HCT116 (cell line): Measurements from ENCODE around the gene MEG3. TPM values are rescaled to one million over a fixed set of nuclear protein-coding genes. Genes with fewer than 3 reads are reported as not detected.

Source experiments
- ATAC-seq: fragments of 200-7000 bp; cut with Tn5 transposase; 2 replicates; pipeline ENCODE4 v1.9.1; 2020; ENCODE audit warnings: mild to moderate bottlenecking, moderate library complexity
- BruUV-seq: library from RNA; stranded (reverse); fragments of 400-500 nt; replicated peaks from 2 replicates; lab custom pipeline; 2021; lab: Mats Ljungman, UMichigan
- CTCF ChIA-PET: fragments of 300-600 bp; sonication (Branson Sonifier 250); formaldehyde crosslinking; loops from one replicate; lab custom pipeline; 2021; ENCODE audit warnings: antibody characterized with exemption; lab: Charles Lee
- POLR2A ChIA-PET: fragments of 300-600, 350-600 bp; sonication (Branson Sonifier 250); formaldehyde crosslinking; loops from one replicate; lab custom pipeline; 2021; ENCODE audit warnings: antibody characterized with exemption; lab: Charles Lee
- RAD21 ChIA-PET, 2 experiments: fragments of 300-600 bp; sonication (Branson Sonifier 250); formaldehyde crosslinking; loops; one replicate each; lab custom pipeline; 2023; ENCODE audit warnings: low total read pairs in 2 of 2; ENCODE audit not compliant: uncharacterized antibody in 2 of 2, unreplicated experiment in 2 of 2, low non-redundant PET in 1 of 2; lab: Charles Lee
- DNase-seq: peaks from one replicate; pipeline ENCODE4 v3.0.0-alpha.2; 2010; ENCODE audit warnings: low read depth, low spot score
- H2AFZ ChIP-seq: fragments of 200-600 bp; shearing (Covaris generic), sonication (generic); 2 replicates; pipeline ENCODE4 v1.6.1; 2017; ENCODE audit warnings: low read depth, mixed run types, mixed read lengths, antibody characterized with exemption, low read length; ENCODE audit not compliant: poor library complexity, severe bottlenecking
- H3K27ac ChIP-seq: 2 replicates; pipeline ENCODE4 v1.5.1; 2012; ENCODE audit warnings: low read depth, low read length
- H3K27me3 ChIP-seq: fragments of 200-600 bp; sonication (generic); 2 replicates; pipeline ENCODE4 v1.6.1; 2016; ENCODE audit warnings: mixed run types, low read length, mixed read lengths; ENCODE audit not compliant: insufficient read depth
- H3K36me3 ChIP-seq, 2 experiments: fragments of 200-500 bp in 1 of 2; fragments of 200-600 bp in 1 of 2; sonication (Bioruptor generic) in 1 of 2; sonication (generic) in 1 of 2; 2 replicates each; pipeline versions ENCODE4 v1.5.1 to v1.6.1; 2014 to 2016; ENCODE audit warnings: low read length in 2 of 2, inconsistent platforms in 1 of 2, mixed read lengths in 1 of 2, mixed run types in 1 of 2; ENCODE audit not compliant: insufficient read depth in 2 of 2, control insufficient read depth in 1 of 2
- H3K4me1 ChIP-seq, 2 experiments: fragments of 200-600 bp in 1 of 2; sonication (generic) in 1 of 2; 2 replicates each; pipeline versions ENCODE4 v1.5.1 to v1.6.1; 2012 to 2017; ENCODE audit warnings: low read length in 2 of 2, inconsistent platforms in 1 of 2, mild to moderate bottlenecking in 1 of 2, mixed read lengths in 1 of 2, mixed run types in 1 of 2, moderate library complexity in 1 of 2; ENCODE audit not compliant: insufficient read depth in 2 of 2, control insufficient read depth in 1 of 2
- H3K4me2 ChIP-seq: fragments of 200-600 bp; sonication (generic); 2 replicates; pipeline ENCODE4 v1.6.1; 2017; ENCODE audit warnings: mixed run types, low read length, mixed read lengths
- H3K4me3 ChIP-seq, 2 experiments: fragments of 200-600 bp in 1 of 2; sonication (generic) in 1 of 2; replicated peaks in 1 of 2; 2 replicates each; pipeline ENCODE4 v1.5.1; 2011 to 2016; ENCODE audit warnings: low read length in 2 of 2, control low read depth in 1 of 2, low read depth in 1 of 2, mild to moderate bottlenecking in 1 of 2, mixed read lengths in 1 of 2, mixed run types in 1 of 2
- H3K79me2 ChIP-seq: fragments of 200-600 bp; sonication (generic); 2 replicates; pipeline ENCODE4 v1.6.1; 2017; ENCODE audit warnings: mild to moderate bottlenecking, mixed run types, low read length, moderate library complexity, mixed read lengths; ENCODE audit not compliant: insufficient read depth
- H3K9ac ChIP-seq: fragments of 200-600 bp; sonication (generic); 2 replicates; pipeline ENCODE4 v1.6.1; 2016; ENCODE audit warnings: low read length, mixed read lengths
- H3K9me2 ChIP-seq: fragments of 200-600 bp; sonication (generic), shearing (Covaris generic); 2 replicates; pipeline ENCODE4 v1.6.1; 2017; ENCODE audit warnings: mixed run types, mild to moderate bottlenecking, moderate library complexity; ENCODE audit not compliant: insufficient read depth
- H3K9me3 ChIP-seq, 2 experiments: fragments of 200-500 bp in 1 of 2; fragments of 200-600 bp in 1 of 2; sonication (Bioruptor generic) in 1 of 2; sonication (generic) in 1 of 2; 2 replicates each; pipeline ENCODE4 v1.6.1; 2014 to 2017; ENCODE audit warnings: low read length in 2 of 2, mixed read lengths in 2 of 2, inconsistent platforms in 1 of 2, low read depth in 1 of 2, mild to moderate bottlenecking in 1 of 2, mixed run types in 1 of 2, moderate library complexity in 1 of 2; ENCODE audit not compliant: control insufficient read depth in 1 of 2, insufficient read depth in 1 of 2
- H4K20me1 ChIP-seq: fragments of 200-600 bp; sonication (generic), shearing (Covaris generic); 2 replicates; pipeline ENCODE4 v1.6.1; 2017; ENCODE audit warnings: mixed run types, mild to moderate bottlenecking, moderate library complexity; ENCODE audit not compliant: insufficient read depth
- ATF3 ChIP-seq: IDR thresholded peaks from 2 replicates; pipeline ENCODE4 v1.6.1; 2012
- CBX3 ChIP-seq: IDR thresholded peaks from 2 replicates; pipeline ENCODE4 v1.6.1; 2012; ENCODE audit warnings: low read depth
- CTCF ChIP-seq, 3 experiments: fragments of 200-600 bp in 1 of 3; sonication (generic) in 1 of 3; IDR thresholded peaks in 2 of 3; conservative IDR thresholded peaks in 1 of 3; 2 replicates each; pipeline ENCODE4 v1.5.1; 2012 to 2017; ENCODE audit warnings: low read depth in 2 of 3, low read length in 2 of 3, antibody characterized with exemption in 1 of 3, borderline replicate concordance in 1 of 3, control low read depth in 1 of 3, mild to moderate bottlenecking in 1 of 3, mixed read lengths in 1 of 3, mixed run types in 1 of 3, moderate library complexity in 1 of 3; ENCODE audit not compliant: insufficient read depth in 1 of 3
- EGR1 ChIP-seq: IDR thresholded peaks from 2 replicates; pipeline ENCODE4 v1.6.1; 2012; ENCODE audit warnings: low read depth
- ELF1 ChIP-seq: IDR thresholded peaks from 2 replicates; pipeline ENCODE4 v1.6.1; 2012; ENCODE audit warnings: low read depth, borderline replicate concordance
- EZH2 ChIP-seq: fragments of 200-600 bp; sonication (generic); IDR thresholded peaks from 2 replicates; pipeline ENCODE4 v1.6.1; 2017; ENCODE audit warnings: antibody characterized with exemption, mixed run types
- EZH2phosphoT487 ChIP-seq: fragments of 200-600 bp; IDR thresholded peaks from 2 replicates; pipeline ENCODE4 v1.6.1; 2018; ENCODE audit warnings: antibody characterized with exemption, borderline replicate concordance
- POLR2A ChIP-seq: IDR thresholded peaks from 2 replicates; pipeline ENCODE4 v1.7.0; 2011; ENCODE audit warnings: borderline replicate concordance; ENCODE audit not compliant: insufficient read depth, insufficient read length; ENCODE audit errors: extremely low read depth
- POLR2AphosphoS5 ChIP-seq: IDR thresholded peaks from 2 replicates; pipeline ENCODE4 v1.6.1; 2011; ENCODE audit warnings: mild to moderate bottlenecking, low read depth, low read length, moderate library complexity
- SIN3A ChIP-seq: IDR thresholded peaks from 2 replicates; pipeline ENCODE4 v1.6.1; 2012; ENCODE audit warnings: low read depth
- SP1 ChIP-seq: IDR thresholded peaks from 2 replicates; pipeline ENCODE4 v1.6.1; 2012; ENCODE audit warnings: low read depth
- SRF ChIP-seq: IDR thresholded peaks from 2 replicates; pipeline ENCODE4 v1.6.1; 2012; ENCODE audit warnings: low read depth
- TCF7L2 ChIP-seq: IDR thresholded peaks from 2 replicates; pipeline ENCODE4 v1.7.0; 2011; ENCODE audit warnings: borderline replicate concordance, inconsistent platforms; ENCODE audit not compliant: insufficient read depth, insufficient read length; ENCODE audit errors: extremely low read depth
- YY1 ChIP-seq: IDR thresholded peaks from 2 replicates; pipeline ENCODE4 v1.6.1; 2011; ENCODE audit warnings: low read length, low read depth, moderate library complexity, mild to moderate bottlenecking; ENCODE audit not compliant: insufficient replicate concordance; ENCODE audit errors: extremely low read depth
- ZBTB33 ChIP-seq: IDR thresholded peaks from 2 replicates; pipeline ENCODE4 v1.6.1; 2011; ENCODE audit warnings: mild to moderate bottlenecking, low read length, moderate library complexity; ENCODE audit not compliant: insufficient replicate concordance; ENCODE audit errors: extremely low read depth
- ZFX ChIP-seq: fragments of 450-650 bp; IDR thresholded peaks from 2 replicates; pipeline ENCODE4 v1.6.1; 2017
- ZNF274 ChIP-seq: fragments of 200-500 bp; sonication (Bioruptor generic); IDR thresholded peaks from 2 replicates; pipeline ENCODE4 v1.6.1; 2014; ENCODE audit warnings: mild to moderate bottlenecking, low read depth, low read length, inconsistent platforms
- intact Hi-C: fragments of 100-400 bp; cut with micrococcal nuclease; formaldehyde crosslinking; loops from 2 replicates; pipeline ENCODE4 v1.10.0; 2022
- total RNA-seq: library from RNA; stranded (reverse); gene quantifications from one replicate; pipeline ENCODE4 v1.2.1, GENCODE V29; 2021; ENCODE audit not compliant: unreplicated experiment

MEG3 gene
- total RNA-seq, 1 experiment from 2014 or later: 2.5 TPM

- ChIA-PET CTCF (no interaction called here), RAD21 (no interaction called here), POLR2A (no interaction called here)
- Histone ChIP-seq H3K79me2 (no peaks in the 10 kb centered on the region), H3K27ac (no peak overlapping the region), H2AFZ (no peak overlapping the region), H3K36me3 (no peaks in the 10 kb centered on the region), H4K20me1 (no peaks in the 10 kb centered on the region), H3K4me2 (no peak overlapping the region), H3K27me3 (no peaks in the 10 kb centered on the region), H3K9me3 (no peaks in the 10 kb centered on the region), H3K4me1 (no peaks in the 10 kb centered on the region), H3K9ac (no peak overlapping the region), H3K4me3 (no peak overlapping the region), H3K9me2 (no peaks in the 10 kb centered on the region)
- DNase-seq: no peak
- intact Hi-C loops: no loop called here
- TF ChIP-seq YY1 (no peak), POLR2AphosphoS5 (no peak), TCF7L2 (no peak), SIN3A (no peak), EGR1 (no peak), POLR2A (no peak), SP1 (no peak), ZBTB33 (no peak), ZFX (no peak), CBX3 (no peak), SRF (no peak), EZH2phosphoT487 (no peak), EZH2 (no peak), ATF3 (no peak), CTCF (IDR thresholded peaks at IDR 0.05 in 2 of 3, conservative IDR thresholded peaks at IDR 0.05 in 1 of 3; ENCODE audit: borderline replicate concordance in 1 of 3, insufficient read depth in 1 of 3, low read depth in 2 of 3, low read length in 2 of 3) (no peak), ELF1 (no peak), ZNF274 (no peak)
- ATAC-seq: no peak
- BruUV-seq: no TSS peak
These were observed 57.8 kb downstream of the MEG3 start for GRCh38 chr14:100883789-100884101.
